SK-N-SH treated with all-trans-retinoic acid at 6 μM for 48 hours (cell line): ENCODE results near the gene ARHGEF33.

Experiments
- ARNTL ChIP-seq: fragments of 450-650 bp; formaldehyde crosslinking; IDR thresholded peaks from 2 replicates; pipeline ENCODE4 v1.5.0; 2020; ENCODE audit warnings: low read depth, mild to moderate bottlenecking, moderate library complexity, borderline replicate concordance
- BACH2 ChIP-seq: fragments of 250-450 bp; sonication (Bioruptor Pico); IDR thresholded peaks from 2 replicates; pipeline ENCODE4 v1.9.0; 2021; ENCODE audit warnings: mild to moderate bottlenecking, borderline replicate concordance
- ESRRG ChIP-seq: fragments of 250-450 bp; sonication (Bioruptor Pico); IDR thresholded peaks from 2 replicates; pipeline ENCODE4 v1.6.1; 2021; ENCODE audit warnings: mild to moderate bottlenecking
- ISL1 ChIP-seq: fragments of 250-450 bp; sonication (Bioruptor Pico); IDR thresholded peaks from 2 replicates; pipeline ENCODE4 v2.1.2; 2022; ENCODE audit warnings: mild to moderate bottlenecking, moderate library complexity
- PPARA ChIP-seq: fragments of 250-450 bp; sonication (Bioruptor Pico); IDR thresholded peaks from 2 replicates; pipeline ENCODE4 v1.5.0; 2020; ENCODE audit warnings: mild to moderate bottlenecking, borderline replicate concordance
- RARB ChIP-seq: fragments of 250-450 bp; sonication (Bioruptor Pico); IDR thresholded peaks from 2 replicates; pipeline ENCODE4 v1.8.0; 2021; ENCODE audit warnings: mild to moderate bottlenecking, moderate library complexity
- SNAI2 ChIP-seq: fragments of 250-450 bp; sonication (Bioruptor Pico); IDR thresholded peaks from 2 replicates; pipeline ENCODE4 v1.5.0; 2020; ENCODE audit warnings: mild to moderate bottlenecking, moderate library complexity
- TCF4 ChIP-seq: fragments of 250-450 bp; sonication (Bioruptor Pico); IDR thresholded peaks from 2 replicates; pipeline ENCODE4 v1.8.0; 2021; ENCODE audit warnings: mild to moderate bottlenecking, moderate library complexity, borderline replicate concordance
- TOX ChIP-seq: fragments of 250-450 bp; sonication (Bioruptor Pico); IDR thresholded peaks from 2 replicates; pipeline ENCODE4 v1.8.0; 2021; ENCODE audit warnings: mild to moderate bottlenecking, moderate library complexity, borderline replicate concordance
- ZFP3 ChIP-seq: fragments of 250-450 bp; sonication (Bioruptor Pico); IDR thresholded peaks from 2 replicates; pipeline ENCODE4 v1.5.0; 2020; ENCODE audit warnings: mild to moderate bottlenecking, moderate library complexity
- ZFP30 ChIP-seq: fragments of 450-650 bp; formaldehyde crosslinking; IDR thresholded peaks from 2 replicates; pipeline ENCODE4 v1.5.0; 2022; ENCODE audit warnings: mild to moderate bottlenecking, moderate library complexity
- ZNF8 ChIP-seq: fragments of 450-650 bp; formaldehyde crosslinking; IDR thresholded peaks from 2 replicates; pipeline ENCODE4 v1.5.0; 2020; ENCODE audit warnings: mild to moderate bottlenecking, moderate library complexity
- TF ChIP-seq, protein P1 (sequence below): fragments of 250-450 bp; sonication (Bioruptor Pico); IDR thresholded peaks from 2 replicates; pipeline ENCODE4 v1.8.0; 2020; ENCODE audit warnings: mild to moderate bottlenecking, moderate library complexity, borderline replicate concordance
- TF ChIP-seq, protein P2 (sequence below): fragments of 250-450 bp; sonication (Bioruptor Pico); IDR thresholded peaks from 2 replicates; pipeline ENCODE4 v1.5.0; 2020; ENCODE audit warnings: mild to moderate bottlenecking, moderate library complexity

DNA sequence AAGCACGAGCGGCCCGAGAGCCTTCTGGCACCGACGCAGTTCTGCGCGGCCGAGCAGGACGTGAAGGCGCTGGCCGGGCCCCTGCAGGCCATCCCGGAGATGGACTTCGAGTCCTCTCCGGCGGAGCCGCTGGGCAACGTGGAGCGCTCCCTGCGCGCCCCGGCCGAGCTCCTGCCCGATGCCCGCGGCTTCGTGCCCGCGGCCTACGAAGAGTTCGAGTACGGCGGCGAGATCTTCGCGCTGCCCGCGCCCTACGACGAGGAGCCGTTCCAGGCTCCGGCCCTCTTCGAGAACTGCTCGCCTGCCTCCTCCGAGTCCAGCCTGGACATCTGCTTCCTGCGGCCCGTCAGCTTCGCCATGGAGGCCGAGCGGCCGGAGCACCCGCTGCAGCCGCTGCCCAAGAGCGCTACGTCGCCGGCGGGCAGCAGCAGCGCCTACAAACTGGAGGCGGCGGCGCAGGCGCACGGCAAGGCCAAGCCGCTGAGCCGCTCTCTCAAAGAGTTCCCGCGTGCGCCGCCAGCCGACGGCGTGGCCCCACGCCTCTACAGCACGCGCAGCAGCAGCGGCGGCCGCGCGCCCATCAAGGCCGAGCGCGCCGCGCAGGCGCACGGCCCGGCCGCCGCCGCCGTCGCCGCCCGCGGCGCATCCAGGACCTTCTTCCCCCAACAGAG is 70.4 kb downstream of the ARHGEF33 start:
- no peak for TF ChIP-seq RARB
- no peak for TF ChIP-seq BACH2 (CRISPR knock-in tag)
- no peak for TF ChIP-seq ZNF8 (CRISPR knock-in tag)
- no peak for TF ChIP-seq PPARA (CRISPR knock-in tag)
- no peak for TF ChIP-seq ZFP30 (CRISPR knock-in tag)
- no peak for TF ChIP-seq TOX (CRISPR knock-in tag)
- no peak for TF ChIP-seq TCF4 (CRISPR knock-in tag)
- TF ChIP-seq ARNTL = no peak
- TF ChIP-seq, protein P1, sequence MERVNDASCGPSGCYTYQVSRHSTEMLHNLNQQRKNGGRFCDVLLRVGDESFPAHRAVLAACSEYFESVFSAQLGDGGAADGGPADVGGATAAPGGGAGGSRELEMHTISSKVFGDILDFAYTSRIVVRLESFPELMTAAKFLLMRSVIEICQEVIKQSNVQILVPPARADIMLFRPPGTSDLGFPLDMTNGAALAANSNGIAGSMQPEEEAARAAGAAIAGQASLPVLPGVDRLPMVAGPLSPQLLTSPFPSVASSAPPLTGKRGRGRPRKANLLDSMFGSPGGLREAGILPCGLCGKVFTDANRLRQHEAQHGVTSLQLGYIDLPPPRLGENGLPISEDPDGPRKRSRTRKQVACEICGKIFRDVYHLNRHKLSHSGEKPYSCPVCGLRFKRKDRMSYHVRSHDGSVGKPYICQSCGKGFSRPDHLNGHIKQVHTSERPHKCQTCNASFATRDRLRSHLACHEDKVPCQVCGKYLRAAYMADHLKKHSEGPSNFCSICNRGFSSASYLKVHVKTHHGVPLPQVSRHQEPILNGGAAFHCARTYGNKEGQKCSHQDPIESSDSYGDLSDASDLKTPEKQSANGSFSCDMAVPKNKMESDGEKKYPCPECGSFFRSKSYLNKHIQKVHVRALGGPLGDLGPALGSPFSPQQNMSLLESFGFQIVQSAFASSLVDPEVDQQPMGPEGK (CRISPR knock-in tag) = no peak
- no peak for TF ChIP-seq ZFP3 (CRISPR knock-in tag)
- no peak for TF ChIP-seq ISL1
- TF ChIP-seq, protein P2, sequence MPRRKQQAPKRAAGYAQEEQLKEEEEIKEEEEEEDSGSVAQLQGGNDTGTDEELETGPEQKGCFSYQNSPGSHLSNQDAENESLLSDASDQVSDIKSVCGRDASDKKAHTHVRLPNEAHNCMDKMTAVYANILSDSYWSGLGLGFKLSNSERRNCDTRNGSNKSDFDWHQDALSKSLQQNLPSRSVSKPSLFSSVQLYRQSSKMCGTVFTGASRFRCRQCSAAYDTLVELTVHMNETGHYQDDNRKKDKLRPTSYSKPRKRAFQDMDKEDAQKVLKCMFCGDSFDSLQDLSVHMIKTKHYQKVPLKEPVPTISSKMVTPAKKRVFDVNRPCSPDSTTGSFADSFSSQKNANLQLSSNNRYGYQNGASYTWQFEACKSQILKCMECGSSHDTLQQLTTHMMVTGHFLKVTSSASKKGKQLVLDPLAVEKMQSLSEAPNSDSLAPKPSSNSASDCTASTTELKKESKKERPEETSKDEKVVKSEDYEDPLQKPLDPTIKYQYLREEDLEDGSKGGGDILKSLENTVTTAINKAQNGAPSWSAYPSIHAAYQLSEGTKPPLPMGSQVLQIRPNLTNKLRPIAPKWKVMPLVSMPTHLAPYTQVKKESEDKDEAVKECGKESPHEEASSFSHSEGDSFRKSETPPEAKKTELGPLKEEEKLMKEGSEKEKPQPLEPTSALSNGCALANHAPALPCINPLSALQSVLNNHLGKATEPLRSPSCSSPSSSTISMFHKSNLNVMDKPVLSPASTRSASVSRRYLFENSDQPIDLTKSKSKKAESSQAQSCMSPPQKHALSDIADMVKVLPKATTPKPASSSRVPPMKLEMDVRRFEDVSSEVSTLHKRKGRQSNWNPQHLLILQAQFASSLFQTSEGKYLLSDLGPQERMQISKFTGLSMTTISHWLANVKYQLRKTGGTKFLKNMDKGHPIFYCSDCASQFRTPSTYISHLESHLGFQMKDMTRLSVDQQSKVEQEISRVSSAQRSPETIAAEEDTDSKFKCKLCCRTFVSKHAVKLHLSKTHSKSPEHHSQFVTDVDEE (CRISPR knock-in tag) = no peak
- no peak for TF ChIP-seq SNAI2
- no peak for TF ChIP-seq ESRRG (CRISPR knock-in tag)
